Measurements from ENCODE around the gene TINCR.
"Not testable (repeated sequence)": the region's sequence is repeated elsewhere in the genome, so short reads cannot be mapped to it uniquely, and the experiment has no call there.

The TINCR gene

GRCh38 chr19:5567360-5567969 is at the start of gene TINCR:
TINCR (minus strand) TSS chr19:5567953.
- DNase-seq (ENCODE audit: low read depth in 2 of 2) = no peak

- DNase-seq (ENCODE audit: low read depth in 2 of 2) = no peak
These were observed 49.3 kb upstream of the TINCR start for GRCh38 chr19:5617080-5617479.

GRCh38 chr19:5615756-5616327 is 48.1 kb upstream of the TINCR start:
- DNase-seq (ENCODE audit: low read depth in 2 of 2) = no peak

- DNase-seq (ENCODE audit: low read depth in 2 of 2) = no peak
These were observed 45.4 kb upstream of the TINCR start for GRCh38 chr19:5612891-5613865.

GRCh38 chr19:5609881-5610448 is 42.2 kb upstream of the TINCR start:
- no peak for DNase-seq (ENCODE audit: low read depth in 2 of 2)

GRCh38 chr19:5608766-5609165 is 41.0 kb upstream of the TINCR start:
- not testable (repeated sequence) for DNase-seq (ENCODE audit: low read depth in 2 of 2)

GRCh38 chr19:5608291-5608690 is 40.5 kb upstream of the TINCR start:
- DNase-seq (ENCODE audit: low read depth in 2 of 2) = no peak

GRCh38 chr19:5607318-5608275 is 39.8 kb upstream of the TINCR start:
- DNase-seq (ENCODE audit: low read depth in 2 of 2) = no peak

- DNase-seq (ENCODE audit: low read depth in 2 of 2) = no peak
These were observed 37.6 kb upstream of the TINCR start for GRCh38 chr19:5605362-5605761.

- DNase-seq (ENCODE audit: low read depth in 2 of 2) = no peak
These were observed 35.9 kb upstream of the TINCR start for GRCh38 chr19:5603626-5604025.

- no peak for DNase-seq (ENCODE audit: low read depth in 2 of 2)
These were observed 33.0 kb upstream of the TINCR start for GRCh38 chr19:5600797-5601196.

GRCh38 chr19:5595745-5596144 is 28.0 kb upstream of the TINCR start:
- DNase-seq (ENCODE audit: low read depth in 2 of 2) = no peak

- DNase-seq (ENCODE audit: low read depth in 2 of 2) = no peak
These were observed 27.4 kb upstream of the TINCR start for GRCh38 chr19:5595129-5595528.

- no peak for DNase-seq (ENCODE audit: low read depth in 2 of 2)
These were observed 26.8 kb upstream of the TINCR start for GRCh38 chr19:5594521-5594950.

- no peak for DNase-seq (ENCODE audit: low read depth in 2 of 2)
These were observed 25.8 kb upstream of the TINCR start for GRCh38 chr19:5593343-5594255.

GRCh38 chr19:5592531-5593342 is 25.0 kb upstream of the TINCR start:
- no peak for DNase-seq (ENCODE audit: low read depth in 2 of 2)

- no peak for DNase-seq (ENCODE audit: low read depth in 2 of 2)
These were observed 23.7 kb upstream of the TINCR start for GRCh38 chr19:5591476-5591875.

- no peak for DNase-seq (ENCODE audit: low read depth in 2 of 2)
These were observed 23.1 kb upstream of the TINCR start for GRCh38 chr19:5590865-5591154.

- no peak for DNase-seq (ENCODE audit: low read depth in 2 of 2)
These were observed 22.6 kb upstream of the TINCR start for GRCh38 chr19:5590151-5590864.

Data from fibroblast of skin of left biceps (primary cell).